ENCODE results near the gene SPRR2E. TPM values are rescaled to one million over a fixed set of nuclear protein-coding genes. Genes with fewer than 3 reads are reported as not detected.

The SPRR2E gene
- total and polyA plus RNA-seq, 2 of the 8 experiments (the other 6 are each of a cell fraction or from before 2014, with no cell fraction given), result not detected

DNA sequence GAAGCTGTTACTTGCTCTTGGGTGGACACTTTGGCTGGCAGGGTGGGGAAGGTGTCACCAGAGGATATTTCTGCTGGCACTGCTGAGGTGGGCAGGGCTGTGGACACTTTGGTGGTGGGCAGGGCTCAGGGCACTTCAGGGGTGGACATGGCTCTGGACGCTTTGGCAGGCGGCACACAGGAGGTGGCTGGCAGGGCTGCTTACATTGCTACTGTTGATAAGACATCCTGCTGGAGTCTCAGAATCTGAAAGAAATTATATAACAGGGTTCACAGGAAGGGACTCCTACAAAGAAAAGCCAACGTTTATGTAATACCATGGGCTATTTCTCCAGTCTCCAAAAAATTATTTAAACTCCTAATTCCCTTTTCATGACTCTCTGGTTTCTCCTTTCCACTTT is 46.2 kb upstream of the SPRR2E start:
- no peak overlapping the region for H3K23ac ChIP-seq (ENCODE audit: insufficient read length)
- no peak overlapping the region for H3K14ac ChIP-seq (ENCODE audit: insufficient read length)
- no peak overlapping the region for H2BK120ac ChIP-seq (replicated peaks; ENCODE audit: low read depth, low read length)
- no peaks in the 10 kb centered on the region for H3K79me1 ChIP-seq (ENCODE audit: low read depth, low read length)
- H2BK12ac ChIP-seq (ENCODE audit: low read depth, low read length), result no peak overlapping the region
- no peaks in the 10 kb centered on the region for H3K27me3 ChIP-seq (replicated peaks in 1 of 4; ENCODE audit: control insufficient read depth in 3 of 4, extremely low read depth in 1 of 4, insufficient read depth in 3 of 4, low read length in 3 of 4)
- H2AK5ac ChIP-seq (ENCODE audit: low read depth, low read length), result no peak overlapping the region
- no peaks in the 10 kb centered on the region for H3K79me2 ChIP-seq (ENCODE audit: control insufficient read depth in 1 of 2, insufficient read depth in 2 of 2, low read length in 2 of 2)
- H3K27ac ChIP-seq (ENCODE audit: low read depth, low read length), result no peak overlapping the region
- no peak overlapping the region for H4K8ac ChIP-seq (ENCODE audit: extremely low read depth, insufficient read depth, low read length)
- no peak overlapping the region for H4K5ac ChIP-seq (ENCODE audit: insufficient read length, low read depth, low read length)
- H2BK20ac ChIP-seq (ENCODE audit: low read length), result no peak overlapping the region
- no peak overlapping the region for H3K4me3 ChIP-seq (ENCODE audit: extremely low read depth in 1 of 4, insufficient read depth in 2 of 4, low read depth in 3 of 4, low read length in 4 of 4)
- no peaks in the 10 kb centered on the region for H3K36me3 ChIP-seq (ENCODE audit: control insufficient read depth in 2 of 4, insufficient read depth in 4 of 4, low read length in 3 of 4)
- H3K56ac ChIP-seq (replicated peaks; ENCODE audit: insufficient read length, low read depth, low read length), result no peak overlapping the region
- no peak overlapping the region for H3K18ac ChIP-seq (ENCODE audit: extremely low read depth, low read length)
- 86% methylated on average over 3 of the region's 3 CpGs; no CpG with 5 or more reads in 1 of the 2 experiments for WGBS, 2 experiments (ENCODE audit: extremely low coverage in 1 of 2, insufficient coverage in 1 of 2, insufficient read length in 1 of 2, insufficient replicate concordance in 2 of 2, low coverage in 1 of 2, low lambda C conversion rate in 2 of 2, missing lambda C conversion rate in 1 of 2)
- H3K4me1 ChIP-seq (replicated peaks in 1 of 4; ENCODE audit: control insufficient read depth in 3 of 4, insufficient read depth in 4 of 4, low read length in 3 of 4), result peaks cover 0 to 5% (median 0%) of the 10 kb centered on the region in 4 experiments; a peak in 1 of 7 replicates
- DNase-seq (ENCODE audit: low read depth in 1 of 2, low spot score in 2 of 2) (no peak), FAIRE-seq (no peak)
- H2AFZ ChIP-seq (ENCODE audit: low read length), result no peak overlapping the region
- no peak overlapping the region for H3K4ac ChIP-seq (replicated peaks; ENCODE audit: insufficient read length, low read depth, low read length)
- H4K20me1 ChIP-seq (replicated peaks in 1 of 2; ENCODE audit: control insufficient read depth in 1 of 2, insufficient read depth in 2 of 2, low read length in 2 of 2), result no peaks in the 10 kb centered on the region
- no peak overlapping the region for H2BK15ac ChIP-seq (ENCODE audit: low read length)
- no peak overlapping the region for H3K9ac ChIP-seq (replicated peaks in 1 of 4; ENCODE audit: extremely low read depth in 1 of 4, low read depth in 3 of 4, low read length in 3 of 4)
- H3K9me3 ChIP-seq (ENCODE audit: insufficient read depth in 2 of 2, low read depth in 1 of 2, low read length in 1 of 2), result no peaks in the 10 kb centered on the region; a peak in 1 of 4 replicates
- no peak overlapping the region for H2BK5ac ChIP-seq (ENCODE audit: low read depth, low read length)
- no peak overlapping the region for H4K91ac ChIP-seq (replicated peaks; ENCODE audit: insufficient read length, low read length)
- H3K4me2 ChIP-seq (ENCODE audit: insufficient read depth in 1 of 2, low read depth in 2 of 2, low read length in 2 of 2), result no peak overlapping the region
- POLR2A ChIA-PET (ENCODE audit: partially characterized antibody), result no interaction called here
- H3K23me2 ChIP-seq (ENCODE audit: low read depth, low read length), result no peaks in the 10 kb centered on the region
- CTCF ChIA-PET (ENCODE audit: partially characterized antibody), result interaction anchor here (0.6 kb wide), 1 partner anchor 1204 kb away, joined by 3 read pairs; no protein-coding TSS in a partner anchor
- TF ChIP-seq RNF2 (IDR thresholded peaks at IDR 0.05; ENCODE audit: borderline replicate concordance, low read depth, low read length, missing control alignments, poor library complexity, severe bottlenecking) (no peak), NRF1 (IDR thresholded peaks at IDR 0.05; ENCODE audit: low read depth, low read length) (no peak), TCF12 (IDR thresholded peaks at IDR 0.05; ENCODE audit: low read depth, low read length) (no peak), EP300 (IDR thresholded peaks at IDR 0.05; ENCODE audit: borderline replicate concordance in 1 of 2, low read depth in 2 of 2, low read length in 2 of 2) (no peak), RXRA (IDR thresholded peaks at IDR 0.05; ENCODE audit: insufficient read depth, low read depth, low read length) (no peak), FOSL1 (IDR thresholded peaks at IDR 0.05; ENCODE audit: insufficient read depth, low read depth, low read length) (no peak), SP1 (IDR thresholded peaks at IDR 0.05; ENCODE audit: low read depth, low read length) (no peak), RAD21 (IDR thresholded peaks at IDR 0.05 in 1 of 2, conservative IDR thresholded peaks at IDR 0.05 in 1 of 2; ENCODE audit: low read depth in 2 of 2, low read length in 2 of 2) (no peak), JUND (IDR thresholded peaks at IDR 0.05; ENCODE audit: low read length) (no peak), TAF1 (IDR thresholded peaks at IDR 0.05; ENCODE audit: low read depth, low read length) (no peak), SRF (IDR thresholded peaks at IDR 0.05; ENCODE audit: low read depth, low read length) (no peak), GTF2F1 (IDR thresholded peaks at IDR 0.05; ENCODE audit: borderline replicate concordance, low read depth, low read length) (no peak), SP4 (IDR thresholded peaks at IDR 0.05; ENCODE audit: low read length) (no peak)
- TF ChIP-seq, protein P1, sequence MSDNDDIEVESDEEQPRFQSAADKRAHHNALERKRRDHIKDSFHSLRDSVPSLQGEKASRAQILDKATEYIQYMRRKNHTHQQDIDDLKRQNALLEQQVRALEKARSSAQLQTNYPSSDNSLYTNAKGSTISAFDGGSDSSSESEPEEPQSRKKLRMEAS (IDR thresholded peaks at IDR 0.05), result no peak

All from H1 (cell line).